HG03575 (cell line): Measurements from ENCODE around the gene PLPPR3.

ENCODE experiments used
- ATAC-seq: cut with Tn5 transposase; IDR thresholded peaks from one replicate; pipeline ENCODE4 v1.9.1; 2021; ENCODE audit not compliant: unreplicated experiment, insufficient number of reproducible peaks, low FRiP score; ENCODE audit errors: extremely low read depth

Gene PLPPR3

DNA sequence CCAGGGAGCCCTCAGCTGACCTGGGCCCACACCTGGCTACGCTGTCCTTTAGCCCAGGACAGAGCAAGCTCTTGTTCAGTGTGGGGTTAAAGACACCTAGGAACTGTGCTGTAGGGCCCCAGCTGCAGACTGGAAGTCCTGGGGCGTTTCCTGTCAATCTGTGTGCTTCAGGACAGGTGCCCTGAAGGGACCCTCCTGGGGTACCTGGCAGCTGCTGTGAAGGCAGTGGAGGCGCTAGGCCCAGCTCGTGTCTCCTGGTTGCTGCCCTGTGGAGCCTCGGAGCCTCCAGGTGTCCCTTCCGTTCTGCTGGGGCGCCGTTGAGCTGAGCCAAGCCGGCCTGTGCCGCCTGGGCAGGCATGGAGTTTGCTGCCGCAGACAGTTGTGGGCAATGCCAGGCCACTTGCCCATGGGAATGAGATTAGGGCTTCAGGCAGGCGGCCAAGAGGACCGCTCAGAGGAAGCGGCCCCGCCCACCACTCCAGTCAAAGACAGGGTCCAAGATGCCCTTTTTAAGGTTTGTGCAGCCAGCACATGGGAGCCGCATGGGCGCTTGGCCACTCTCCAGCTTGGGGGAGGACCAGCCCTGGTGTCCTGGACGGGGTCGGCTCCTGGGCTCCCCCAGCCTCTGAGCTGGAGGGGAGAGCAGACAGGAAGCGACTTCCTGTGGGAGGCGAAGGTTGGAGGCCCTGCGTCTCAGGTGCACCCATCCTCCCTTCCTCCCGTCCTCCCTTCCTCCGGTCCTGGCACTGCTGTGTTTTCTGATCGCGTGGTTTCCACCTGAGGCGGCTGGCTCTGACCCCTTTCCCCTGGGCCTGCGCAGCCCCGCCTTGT is 20.5 kb downstream of the PLPPR3 start:
- no peak for ATAC-seq

DNA sequence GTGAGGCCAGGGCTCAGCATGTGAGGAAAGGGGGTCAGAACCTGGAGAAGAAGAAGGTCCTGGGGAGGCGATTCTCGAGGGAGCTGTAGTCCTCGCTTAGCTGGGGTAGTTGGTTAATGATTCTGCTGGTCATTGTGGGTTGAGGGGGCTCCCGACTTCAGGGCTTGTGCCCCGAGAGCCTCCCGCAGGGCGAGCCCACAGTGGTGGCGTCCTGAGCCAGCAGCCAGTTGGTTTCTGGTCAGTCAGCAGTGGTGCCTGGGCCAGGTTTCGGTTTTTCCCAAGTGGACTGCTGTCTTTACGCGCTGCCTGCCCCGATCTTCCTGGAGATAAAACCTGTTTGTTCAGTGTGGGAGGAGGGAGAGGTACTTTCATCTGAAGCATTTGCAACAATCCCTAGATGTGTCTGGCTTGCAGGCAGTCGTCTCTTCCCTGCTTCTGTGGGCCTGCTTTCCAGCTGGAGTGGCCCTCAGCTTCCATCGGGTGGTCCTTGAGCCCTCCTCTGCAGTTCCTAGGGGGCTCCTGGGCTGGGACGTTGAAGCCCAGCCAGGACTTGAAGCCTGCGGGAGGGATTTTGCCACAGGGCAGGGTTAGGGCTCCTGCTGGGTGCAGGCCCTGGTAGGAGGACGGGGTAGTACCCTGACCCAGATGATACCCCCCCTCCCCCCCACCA is 21.3 kb downstream of the PLPPR3 start:
- ATAC-seq = no peak

DNA sequence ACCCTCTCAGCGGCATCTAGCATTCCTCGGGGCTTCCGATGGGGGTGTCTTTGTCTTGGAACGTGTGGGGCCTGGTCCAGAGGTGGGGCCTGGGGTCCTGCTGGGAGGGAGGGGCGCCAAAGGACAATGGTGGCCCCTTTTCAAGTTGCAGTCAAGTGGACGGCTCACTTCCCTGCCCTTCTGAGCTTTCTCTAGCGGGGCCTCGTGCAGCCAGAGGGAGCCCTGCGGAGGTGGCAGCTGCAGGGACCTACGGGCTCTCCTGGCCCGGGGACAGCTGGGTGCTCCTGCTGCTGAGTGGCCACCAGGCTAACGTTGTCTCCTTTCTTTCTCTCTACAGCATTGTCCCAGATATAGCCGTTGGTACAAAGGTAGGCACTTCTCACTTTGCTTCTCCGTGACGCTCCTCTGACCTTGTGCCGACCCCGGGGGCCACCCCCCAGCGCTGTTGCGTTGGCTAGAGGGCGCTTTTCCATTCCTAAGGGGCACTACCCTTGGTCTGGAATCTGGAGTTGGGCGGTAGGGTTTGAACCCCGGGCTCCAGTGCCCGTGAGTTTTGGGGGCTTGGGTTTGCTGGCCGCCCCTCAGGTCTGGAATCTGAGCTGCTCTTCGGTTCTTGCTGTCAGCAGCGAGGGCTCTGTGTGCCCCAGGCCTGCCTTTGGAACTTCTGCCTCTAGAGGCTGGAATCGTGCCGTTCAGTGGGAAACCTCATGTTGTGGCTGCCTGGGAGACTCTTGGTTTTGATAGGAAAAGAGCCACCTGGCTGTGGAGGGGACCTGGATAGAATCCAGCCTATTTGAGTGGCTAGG is 22.5 kb downstream of the PLPPR3 start:
- no peak for ATAC-seq

DNA sequence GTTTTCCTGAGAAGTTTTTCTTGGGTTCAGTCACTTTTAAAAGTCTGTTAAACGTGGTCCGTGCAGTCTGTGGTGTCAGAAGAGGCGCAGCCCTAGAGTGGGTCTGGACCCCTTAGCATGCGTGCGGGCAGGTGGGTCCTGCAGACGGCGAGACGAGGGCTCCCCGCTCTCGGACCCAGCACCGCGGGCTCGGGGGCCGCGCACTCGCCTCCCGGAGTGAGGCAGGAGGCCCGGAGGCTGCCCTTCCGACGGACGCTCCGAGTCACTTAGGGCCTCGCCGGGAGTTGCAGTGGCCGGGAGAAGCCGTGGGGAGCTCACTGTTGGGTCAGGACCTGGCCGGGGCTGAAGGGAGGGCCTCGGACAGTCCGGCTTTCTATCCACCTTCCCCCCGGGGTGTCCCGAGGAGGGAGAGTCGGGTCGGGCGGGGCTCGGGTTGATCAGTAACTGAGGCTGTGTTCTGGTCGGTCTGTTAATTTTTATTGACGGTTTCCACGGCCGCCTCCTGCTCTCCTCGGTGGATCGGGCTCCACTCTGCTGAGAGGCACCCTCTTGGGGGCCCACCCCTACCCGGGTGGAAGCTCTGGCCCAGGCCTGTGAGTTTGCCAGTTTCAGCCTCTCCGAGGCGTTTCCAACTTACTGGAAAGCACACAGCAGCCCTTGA is 23.2 kb downstream of the PLPPR3 start:
- no peak for ATAC-seq

DNA sequence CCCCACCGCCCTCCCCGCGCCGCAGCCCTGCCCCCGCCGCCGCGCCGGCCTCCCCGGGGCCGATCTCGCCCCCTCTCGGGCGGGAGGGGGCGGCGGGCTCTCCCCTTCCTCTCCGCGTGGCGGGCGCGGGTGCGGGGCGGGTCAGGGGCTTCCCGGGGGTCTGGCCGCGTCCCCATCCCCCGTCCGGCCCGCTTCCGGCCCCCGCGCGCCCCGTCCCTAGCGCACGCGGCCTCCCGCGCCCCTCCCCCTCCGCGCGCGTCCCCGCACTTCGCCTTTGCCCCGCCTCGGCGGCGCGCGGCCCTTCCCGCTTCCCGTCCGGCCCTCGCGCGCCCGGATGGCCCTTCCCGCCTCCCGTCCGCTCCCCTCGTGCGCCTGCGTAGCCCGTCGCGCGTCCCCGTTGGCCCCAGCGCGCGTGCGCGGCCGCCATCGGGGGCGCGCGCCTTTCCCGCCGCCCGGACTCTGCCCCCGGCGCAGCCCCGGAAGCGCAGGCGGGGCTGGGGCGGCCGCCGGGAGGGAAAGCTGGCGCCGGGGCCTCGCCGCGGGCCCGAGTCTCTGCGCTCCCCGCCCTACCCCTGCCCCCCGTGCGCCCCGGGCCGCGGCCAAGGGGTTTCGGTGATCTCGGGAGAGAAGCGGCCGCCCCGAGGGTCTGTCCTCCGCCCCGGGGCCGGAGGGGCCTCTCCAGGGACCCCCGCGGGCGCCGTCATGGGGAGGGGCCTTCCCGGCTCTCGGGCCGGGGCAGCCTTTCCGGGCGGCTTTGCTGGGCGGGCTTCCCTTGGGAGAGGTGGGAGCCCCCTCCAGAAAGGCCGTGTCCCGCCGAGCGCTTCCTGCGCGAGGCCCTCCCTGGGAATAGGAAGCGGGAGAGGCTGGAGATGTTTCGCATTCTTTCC is 24.0 kb downstream of the PLPPR3 start:
- no peak for ATAC-seq

DNA sequence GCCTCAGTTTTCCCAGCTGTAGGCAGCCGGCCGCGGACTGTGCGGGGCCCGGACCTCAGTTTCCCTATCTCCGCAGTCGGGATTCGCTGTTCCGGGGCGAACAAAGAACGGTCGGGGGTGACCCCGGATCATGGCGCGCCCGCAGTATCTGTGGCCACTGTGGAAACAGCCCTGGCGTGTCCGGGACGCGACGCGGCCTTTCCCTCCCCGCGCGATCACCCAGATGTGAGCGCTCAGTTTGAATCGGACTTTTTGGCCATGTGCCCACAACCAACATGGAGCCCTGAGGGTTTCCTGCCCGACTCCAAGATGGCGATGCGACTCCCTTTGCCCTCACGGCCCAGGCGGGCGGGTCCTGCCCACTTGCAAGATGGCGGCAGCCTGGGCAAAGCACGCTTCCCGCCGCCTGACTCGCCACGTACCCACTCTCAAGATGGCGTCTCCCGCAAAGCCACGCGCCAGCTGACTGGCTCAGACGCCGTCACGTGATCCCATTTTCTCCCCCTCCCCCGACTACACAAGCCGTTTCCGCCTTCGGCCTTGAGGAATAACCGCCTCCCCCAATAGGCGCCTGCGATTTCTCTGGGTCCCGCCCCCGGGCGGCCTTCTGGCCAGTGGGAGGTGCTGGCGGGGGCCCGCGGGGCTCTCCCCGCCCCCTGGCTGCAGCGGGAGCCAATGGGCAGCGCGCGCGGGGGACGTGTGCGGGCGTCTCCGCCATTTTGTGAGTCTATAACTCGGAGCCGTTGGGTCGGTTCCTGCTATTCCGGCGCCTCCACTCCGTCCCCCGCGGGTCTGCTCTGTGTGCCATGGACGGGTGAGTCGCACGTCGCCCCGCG is 24.8 kb downstream of the PLPPR3 start, which contains the start of gene PTBP1:
Gene PTBP1, plus strand, starts transcription at position 761 of the 836 bp plus-strand sequence. Its CDS starts 46 bp downstream, at position 807.
- peak; percentile 39 for ATAC-seq

DNA sequence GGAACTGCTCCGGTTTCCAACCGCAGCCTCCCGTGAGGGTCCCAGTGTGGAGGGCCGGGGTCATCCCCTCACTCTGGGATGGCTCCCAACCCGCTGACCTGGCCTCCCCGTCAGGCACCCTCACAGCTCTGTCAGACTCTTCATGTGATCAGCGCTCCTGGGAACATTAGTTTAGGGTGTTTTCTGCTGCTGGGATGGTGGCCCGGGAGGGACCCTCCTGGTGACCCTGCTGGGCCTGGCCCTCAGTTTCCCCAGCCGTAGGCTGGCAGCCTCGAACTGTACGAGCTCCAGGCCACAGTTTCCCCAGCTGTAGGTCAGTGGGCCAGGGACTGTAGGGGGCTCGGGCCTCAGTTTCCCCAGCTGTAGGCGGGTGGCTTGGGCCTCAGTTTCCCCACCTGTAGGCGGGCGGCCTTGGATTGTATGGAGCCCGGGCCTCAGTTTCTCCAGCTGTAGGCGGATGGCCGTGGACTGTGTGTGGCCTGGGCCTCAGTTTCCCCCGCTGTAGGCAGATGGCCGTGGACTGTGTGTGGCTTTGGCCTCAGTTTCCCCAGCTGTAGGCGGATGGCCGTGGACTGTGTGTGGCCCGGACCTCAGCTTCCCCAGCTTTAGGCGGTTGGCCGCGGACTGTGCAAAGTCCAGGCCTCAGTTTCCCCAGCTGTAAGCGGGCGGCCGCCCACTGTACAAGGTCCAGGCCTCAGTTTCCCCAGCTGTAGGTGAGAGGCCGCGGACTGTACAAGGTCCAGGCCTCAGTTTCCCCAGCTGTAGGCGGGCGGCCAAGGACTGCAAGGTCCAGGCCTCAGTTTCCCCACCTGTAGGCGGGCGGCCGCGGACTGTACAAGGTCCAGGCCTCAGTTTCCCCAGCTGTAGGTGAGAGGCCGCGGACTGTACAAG is 25.8 kb downstream of the PLPPR3 start:
- ATAC-seq = no peak

DNA sequence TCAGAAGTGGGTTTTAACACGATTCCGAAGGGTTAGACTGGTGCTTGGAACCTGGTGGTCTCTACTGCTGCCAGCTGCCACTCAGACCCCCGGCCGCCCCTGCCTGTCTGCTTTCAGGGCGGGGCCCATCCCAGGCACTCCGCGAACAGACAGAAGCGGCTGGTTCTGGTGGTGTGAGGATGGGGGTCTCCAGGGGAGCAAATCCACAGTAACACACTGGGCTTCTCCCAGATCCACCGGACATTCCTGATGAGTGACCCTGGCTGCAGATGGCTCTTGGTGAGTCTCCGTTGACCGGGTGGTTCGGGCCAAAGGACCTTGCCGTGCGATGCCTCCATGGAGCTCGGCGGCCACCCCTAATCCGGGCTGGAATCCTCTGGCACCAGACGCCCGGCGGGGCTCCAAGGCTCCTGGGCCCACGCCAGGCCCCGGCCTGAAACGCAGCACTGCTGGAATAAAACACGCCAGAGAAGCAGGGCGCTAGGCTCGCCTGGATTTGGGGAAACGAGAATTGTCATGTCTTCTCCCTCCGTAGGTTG is 26.6 kb downstream of the PLPPR3 start:
- ATAC-seq = no peak

DNA sequence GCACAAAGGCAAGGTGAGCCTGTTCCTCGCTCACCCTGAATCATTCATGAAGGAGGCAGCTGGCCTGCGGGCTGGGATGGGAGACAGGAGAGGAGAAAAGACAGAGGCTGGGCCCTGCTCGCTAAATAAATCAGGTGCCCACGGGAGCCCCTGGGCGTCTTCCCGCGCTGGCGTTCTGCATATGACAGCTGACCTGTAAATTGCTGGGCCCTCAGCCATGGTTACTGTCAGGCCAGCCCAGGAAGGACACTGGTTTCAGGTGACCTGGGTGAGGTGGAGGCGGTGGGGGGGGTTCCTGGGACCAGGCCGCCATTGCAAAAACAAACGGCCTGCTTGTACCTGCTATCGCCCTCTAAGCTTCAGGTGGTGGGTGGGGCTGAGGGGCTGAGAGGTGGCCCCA is 27.9 kb downstream of the PLPPR3 start:
- ATAC-seq = no peak

DNA sequence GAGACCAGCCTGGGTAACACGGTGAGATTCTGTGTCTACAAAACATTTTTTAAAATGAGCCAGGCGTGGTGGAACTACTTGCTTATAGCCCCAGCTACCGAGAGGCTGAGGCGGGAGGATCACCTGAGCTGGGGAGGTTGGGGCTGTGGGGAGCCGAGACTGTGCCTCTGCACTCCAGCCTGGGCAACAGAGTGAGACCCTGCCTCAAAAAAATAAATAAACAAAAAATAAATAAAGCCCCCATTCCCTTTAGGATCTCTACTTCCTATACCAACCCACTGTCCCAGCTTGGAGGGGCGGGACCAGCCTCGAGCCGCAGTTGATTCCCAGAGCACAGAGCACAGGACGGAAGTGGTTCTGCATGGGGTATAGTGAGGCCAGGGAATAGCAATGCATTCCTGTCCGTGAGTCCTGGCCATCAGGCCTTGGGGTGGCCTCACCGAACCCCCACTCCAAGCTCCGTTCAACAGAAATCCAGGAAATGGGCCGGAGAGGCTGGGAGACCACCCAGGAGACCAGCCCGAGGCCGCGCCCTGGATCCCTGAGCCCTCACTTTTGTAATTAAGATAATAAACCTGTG is 29.4 kb downstream of the PLPPR3 start:
- ATAC-seq = no peak

DNA sequence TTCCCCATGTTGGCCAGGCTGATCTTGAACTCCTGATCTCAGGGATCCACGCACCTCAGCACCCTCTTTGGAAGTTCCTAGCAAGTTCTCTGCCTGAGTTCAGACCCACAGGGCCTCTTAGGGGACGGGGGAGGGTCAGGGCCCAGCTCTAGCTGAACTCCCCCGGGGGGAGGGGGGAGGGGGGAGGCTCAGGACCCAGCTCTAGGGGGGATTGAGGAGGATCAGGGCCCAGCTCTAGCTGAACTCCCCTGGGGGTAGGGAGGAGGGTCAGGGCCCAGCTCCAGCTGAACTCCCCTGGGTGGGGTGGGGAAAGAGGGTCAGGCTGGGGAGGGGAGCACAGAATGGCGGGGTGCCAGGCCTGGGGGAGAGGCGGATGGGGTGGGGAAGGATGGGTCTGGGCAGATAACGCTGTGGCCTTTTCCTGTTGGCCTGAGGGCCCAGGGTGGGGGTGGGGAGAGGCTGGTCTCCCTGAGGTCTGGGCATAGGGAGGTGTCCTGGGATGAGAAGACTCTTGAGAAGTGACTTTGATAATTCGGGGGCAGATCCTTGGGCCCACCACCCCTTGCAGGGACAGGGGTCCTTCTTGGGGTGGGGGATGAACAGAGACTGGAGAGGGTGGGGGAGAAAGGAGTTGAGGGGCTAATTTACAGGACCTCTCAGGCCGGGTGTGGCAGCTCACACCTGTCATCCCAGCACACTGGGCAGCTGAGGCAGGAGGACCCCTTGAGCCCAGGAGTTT is 30.0 kb downstream of the PLPPR3 start:
- no peak for ATAC-seq

DNA sequence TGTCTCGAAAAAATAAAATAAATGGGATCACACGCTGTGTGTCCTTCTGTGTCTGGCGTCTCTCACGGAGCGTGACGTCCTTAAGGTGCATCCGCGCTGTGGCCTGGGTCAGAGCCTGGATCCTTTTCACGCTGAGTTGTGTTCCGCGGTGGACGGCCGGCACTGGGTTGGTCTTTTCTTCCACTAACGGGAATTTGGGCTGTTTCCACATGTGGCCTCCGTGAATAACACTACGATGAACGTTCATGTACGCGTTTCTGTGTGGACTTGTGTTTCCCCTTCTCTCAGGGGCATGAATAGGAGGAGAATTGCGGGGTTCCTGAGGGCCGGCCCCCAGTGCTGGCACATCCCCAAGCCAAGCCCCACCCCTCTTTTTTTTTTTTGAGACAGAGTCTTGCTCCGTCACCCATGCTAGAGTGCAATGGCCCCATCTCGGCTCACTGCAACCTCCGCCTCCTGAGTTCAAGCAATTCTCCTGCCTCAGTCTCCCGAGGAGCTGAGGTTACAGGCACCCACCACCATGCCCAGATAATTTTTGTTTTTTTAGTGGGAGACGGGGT is 30.7 kb downstream of the PLPPR3 start:
- no peak for ATAC-seq

DNA sequence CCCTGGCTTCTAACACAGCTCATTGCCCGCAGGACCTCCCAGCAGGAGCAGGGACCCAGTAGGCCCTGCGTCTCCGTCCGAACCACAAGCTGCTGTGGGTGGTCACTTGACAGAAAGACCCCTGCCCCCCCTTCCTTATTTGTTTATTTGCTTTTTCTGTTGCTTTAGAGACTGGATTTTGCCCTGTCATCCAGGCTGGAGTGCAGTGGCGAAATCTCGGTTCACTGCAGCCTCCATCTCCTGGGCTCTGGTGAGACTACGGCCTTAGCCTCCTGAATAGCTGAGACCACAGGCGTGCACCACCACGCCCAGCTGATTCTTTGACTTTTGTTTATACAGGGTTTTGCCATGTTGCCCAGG is 32.1 kb downstream of the PLPPR3 start:
- no peak for ATAC-seq

DNA sequence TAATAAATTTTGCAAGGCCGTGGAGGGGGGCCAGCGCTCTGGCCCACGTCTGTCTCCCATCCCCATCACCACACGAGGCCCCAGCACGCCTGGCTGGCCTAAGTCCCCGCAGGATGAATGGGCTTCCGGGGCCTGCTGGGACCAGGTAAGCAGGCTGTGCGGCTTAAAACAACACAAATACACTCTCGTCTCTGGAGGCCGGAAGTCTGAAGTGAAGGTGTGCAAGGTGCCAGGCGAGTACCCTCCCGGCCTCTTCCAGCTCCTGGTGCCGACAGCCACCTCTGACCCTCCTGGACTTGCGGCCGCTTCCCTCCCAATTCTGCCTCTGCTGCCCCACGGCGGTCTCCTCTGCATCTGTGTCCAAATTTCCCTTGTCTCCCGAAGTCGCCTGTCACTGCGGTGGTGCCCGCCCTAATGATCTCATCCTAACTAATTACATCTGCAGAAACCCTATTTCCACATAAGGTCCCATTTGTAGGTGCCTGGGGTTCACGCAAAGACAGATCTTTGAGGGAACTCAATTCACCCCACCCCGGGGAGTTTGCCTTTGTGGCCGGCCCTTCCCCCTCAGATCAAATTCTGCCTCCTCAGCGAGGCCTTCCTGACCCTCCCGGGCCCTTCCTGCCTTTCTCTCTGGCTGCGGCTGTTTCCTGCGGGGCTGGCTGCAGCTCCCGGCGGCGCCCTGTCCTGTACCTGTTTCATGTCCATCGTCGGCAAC is 32.6 kb downstream of the PLPPR3 start:
- ATAC-seq = no peak

DNA sequence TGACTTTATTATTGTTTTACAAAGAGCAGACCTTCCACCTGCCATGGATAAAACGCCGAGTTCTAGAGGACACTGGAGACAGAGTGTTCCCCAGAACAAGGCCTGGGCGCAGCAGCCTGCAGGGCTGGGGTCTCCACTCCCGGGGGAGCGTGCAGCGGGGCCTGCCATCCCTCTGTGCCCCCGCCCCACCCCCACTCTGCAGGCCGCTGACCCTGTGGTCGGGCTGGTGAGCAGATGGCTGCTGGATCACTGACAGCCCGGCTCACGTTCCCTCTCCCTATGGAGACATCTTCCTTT is 33.1 kb downstream of the PLPPR3 start:
- no peak for ATAC-seq
